GM12891 (cell line): ENCODE measurements around the gene KRT6B.

Experiments used
- PAX5 ChIP-seq: IDR thresholded peaks from 2 replicates; pipeline ENCODE4 v1.6.1; 2011; ENCODE audit warnings: low read length, moderate library complexity, mild to moderate bottlenecking; ENCODE audit not compliant: insufficient read depth, severe bottlenecking
- POLR2A ChIP-seq: IDR thresholded peaks from 2 replicates; pipeline ENCODE4 v1.6.1; 2011; ENCODE audit warnings: low read depth, low read length, control low read depth
- POLR2AphosphoS5 ChIP-seq: IDR thresholded peaks from 2 replicates; pipeline ENCODE4 v1.6.1; 2011; ENCODE audit warnings: low read depth, low read length, control low read depth
- SPI1 ChIP-seq: IDR thresholded peaks from 2 replicates; pipeline ENCODE4 v1.6.1; 2011; ENCODE audit warnings: low read depth, low read length, control low read depth
- TAF1 ChIP-seq: IDR thresholded peaks from 2 replicates; pipeline ENCODE4 v1.6.1; 2011; ENCODE audit warnings: low read depth, low read length, control low read depth

DNA sequence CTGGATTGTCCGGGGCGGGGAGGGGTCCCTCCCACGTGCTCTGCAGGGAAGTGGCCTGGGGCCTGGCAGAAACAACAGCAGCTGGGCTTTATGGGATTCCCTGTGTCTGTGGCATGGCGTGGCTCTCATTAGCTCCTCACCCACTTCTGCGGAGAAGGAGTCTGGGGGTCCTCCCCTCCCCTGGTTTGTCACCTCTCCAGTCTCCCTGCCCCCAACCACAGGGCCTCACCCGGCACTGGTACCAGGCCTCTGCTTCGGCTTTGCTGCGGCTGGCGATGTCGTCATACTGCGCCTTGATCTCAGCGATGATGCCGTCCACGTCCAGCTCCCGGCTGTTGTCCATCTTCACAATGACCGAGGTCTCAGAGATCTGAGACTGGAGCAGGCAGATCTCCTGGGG lies 52.2 kb downstream of the KRT6B start:
- TF ChIP-seq POLR2A (no peak), POLR2AphosphoS5 (no peak), TAF1 (no peak), PAX5 (no peak), SPI1 (no peak)
